ENCODE data around the gene DGAT2.

The DGAT2 gene

GRCh38 chr11:75786101-75786736, 17.6 kb downstream of the DGAT2 start:
- TF ChIP-seq ZNF266 (tag by site-specific recombination; IDR thresholded peaks at IDR 0.05; ENCODE audit: low read depth) (no peak), ZNF571 (tag by site-specific recombination; IDR thresholded peaks at IDR 0.05) (no peak), ZNF221 (tag by site-specific recombination; IDR thresholded peaks at IDR 0.05; ENCODE audit: borderline replicate concordance) (no peak), ZNF416 (tag by site-specific recombination; IDR thresholded peaks at IDR 0.05) (no peak), ZXDB (tag by site-specific recombination; IDR thresholded peaks at IDR 0.05) (no peak)
- H3K9me3 ChIP-seq (ENCODE audit: control insufficient read depth, insufficient read depth, low read depth, low read length) = no peaks in the 10 kb centered on the region
- ChIA-PET CTCF (interaction anchor here (1.5 to 1.6 kb wide), 2 partner anchors 80 to 188 kb away, joined by 5 to 7 read pairs; no protein-coding TSS in a partner anchor), POLR2A (no interaction called here)
- H3K4me3 ChIP-seq (ENCODE audit: low read depth, low read length) = no peak overlapping the region
- no peaks in the 10 kb centered on the region for H3K36me3 ChIP-seq (ENCODE audit: control insufficient read depth in 2 of 2, insufficient read depth in 1 of 2, low read length in 2 of 2)
- no peaks in the 10 kb centered on the region for H3K4me1 ChIP-seq (ENCODE audit: control insufficient read depth, insufficient read depth, low read length)
- H3K27ac ChIP-seq (ENCODE audit: extremely low read depth, low read depth, low read length) = no peak overlapping the region

GRCh38 chr11:75789521-75789920, 20.9 kb downstream of the DGAT2 start:
- ChIA-PET CTCF (no interaction called here), POLR2A (interaction anchor here (0.6 kb wide), 1 partner anchor 29 kb away, joined by 3 read pairs; no protein-coding TSS in a partner anchor)
- Histone ChIP-seq H3K4me3 (ENCODE audit: low read depth, low read length) (no peak overlapping the region), H3K4me1 (ENCODE audit: control insufficient read depth, insufficient read depth, low read length) (no peaks in the 10 kb centered on the region), H3K9me3 (ENCODE audit: control insufficient read depth, insufficient read depth, low read depth, low read length) (no peaks in the 10 kb centered on the region), H3K27ac (ENCODE audit: extremely low read depth, low read depth, low read length) (no peak overlapping the region), H3K36me3 (ENCODE audit: control insufficient read depth in 2 of 2, insufficient read depth in 1 of 2, low read length in 2 of 2) (no peaks in the 10 kb centered on the region)
- no peak for TF ChIP-seq ZNF214 (tag by site-specific recombination; IDR thresholded peaks at IDR 0.05; ENCODE audit: borderline replicate concordance)
- TF ChIP-seq ZNF350 (tag by site-specific recombination; IDR thresholded peaks at IDR 0.05) = no peak
- TF ChIP-seq PRDM6 (tag by site-specific recombination; IDR thresholded peaks at IDR 0.05) = no peak
- TF ChIP-seq ZNF549 (tag by site-specific recombination; IDR thresholded peaks at IDR 0.05) = no peak
- no peak for TF ChIP-seq ZNF362 (tag by site-specific recombination; IDR thresholded peaks at IDR 0.05)
- TF ChIP-seq ZNF184 (tag by site-specific recombination; IDR thresholded peaks at IDR 0.05) = no peak
- TF ChIP-seq ZNF274 (IDR thresholded peaks at IDR 0.05; ENCODE audit: low read length) = no peak
- TF ChIP-seq ZNF274 (tag by site-specific recombination; IDR thresholded peaks at IDR 0.05; ENCODE audit: borderline replicate concordance) = no peak
- no peak for TF ChIP-seq ZSCAN4 (tag by site-specific recombination; IDR thresholded peaks at IDR 0.05)

GRCh38 chr11:75790986-75791385, 22.4 kb downstream of the DGAT2 start:
- H3K27ac ChIP-seq (ENCODE audit: extremely low read depth, low read depth, low read length) = no peak overlapping the region
- ChIA-PET CTCF (interaction anchor here (0.6 to 1.1 kb wide), 2 partner anchors 12 to 528 kb away, joined by 3 to 5 read pairs; no protein-coding TSS in a partner anchor), POLR2A (interaction anchor here (1.0 kb wide), 2 partner anchors 9 to 16 kb away, joined by 3 read pairs; no protein-coding TSS in a partner anchor)
- TF ChIP-seq KLF7 (tag by site-specific recombination; IDR thresholded peaks at IDR 0.05; ENCODE audit: borderline replicate concordance) (no peak), EGR2 (tag by site-specific recombination; IDR thresholded peaks at IDR 0.05; ENCODE audit: low read depth) (no peak), ZNF626 (tag by site-specific recombination; IDR thresholded peaks at IDR 0.05) (no peak), ZBTB48 (tag by site-specific recombination; IDR thresholded peaks at IDR 0.05) (no peak), ZNF791 (tag by site-specific recombination; IDR thresholded peaks at IDR 0.05) (no peak), ZNF624 (tag by site-specific recombination; IDR thresholded peaks at IDR 0.05) (no peak), ZBTB17 (tag by site-specific recombination; IDR thresholded peaks at IDR 0.05) (no peak), ZBTB6 (tag by site-specific recombination; IDR thresholded peaks at IDR 0.05) (no peak), ZBTB20 (tag by site-specific recombination; IDR thresholded peaks at IDR 0.05) (no peak), ELK4 (IDR thresholded peaks at IDR 0.05; ENCODE audit: borderline replicate concordance, low read depth, low read length) (no peak), KLF8 (tag by site-specific recombination; IDR thresholded peaks at IDR 0.05) (no peak), OVOL3 (tag by site-specific recombination; IDR thresholded peaks at IDR 0.05) (no peak)
- H3K4me1 ChIP-seq (ENCODE audit: control insufficient read depth, insufficient read depth, low read length) = no peaks in the 10 kb centered on the region
- no peaks in the 10 kb centered on the region for H3K36me3 ChIP-seq (ENCODE audit: control insufficient read depth in 2 of 2, insufficient read depth in 1 of 2, low read length in 2 of 2)
- no peak overlapping the region for H3K4me3 ChIP-seq (ENCODE audit: low read depth, low read length)
- H3K9me3 ChIP-seq (ENCODE audit: control insufficient read depth, insufficient read depth, low read depth, low read length) = no peaks in the 10 kb centered on the region

Data from HEK293 (cell line).